Tibial artery (tissue), 4 donors: ENCODE results near the gene EXO1.
"Not testable (repeated sequence)": the region's sequence is repeated elsewhere in the genome, so short reads cannot be mapped to it uniquely, and the experiment has no call there.

Experiments used
- DNase-seq, 2 donors: peaks; one replicate each; pipeline ENCODE4 v3.0.0-alpha.2; 2019
- H3K27ac ChIP-seq, 2 donors: fragments of 200-600 bp; sonication (generic) in 1 of 2; 1 replicate in 1 of 2; 2 replicates in 1 of 2; pipeline ENCODE4 v1.5.1; 2018 to 2019; ENCODE audit warnings: mild to moderate bottlenecking in 1 of 2
- H3K27me3 ChIP-seq, 2 donors: fragments of 200-600 bp; sonication (generic) in 1 of 2; one replicate each; pipeline versions ENCODE4 v1.5.1 to v1.6.0; 2016 to 2019
- H3K36me3 ChIP-seq, 3 donors: fragments of 200-600 bp; sonication (generic) in 2 of 3; one replicate each; pipeline ENCODE4 v1.5.1; 2016 to 2019; ENCODE audit warnings: mild to moderate bottlenecking in 2 of 3
- H3K4me1 ChIP-seq, 4 donors: fragments of 200-600 bp; sonication (generic) in 2 of 4; 1 replicate in 3 of 4; 2 replicates in 1 of 4; pipeline ENCODE4 v1.5.1; 2016 to 2019
- H3K4me3 ChIP-seq, 2 donors: fragments of 200-600 bp; sonication (generic) in 1 of 2; 1 replicate in 1 of 2; 2 replicates in 1 of 2; pipeline ENCODE4 v1.5.1; 2018 to 2019; ENCODE audit warnings: mild to moderate bottlenecking in 2 of 2
- H3K9me3 ChIP-seq, 3 donors: fragments of 200-600 bp; sonication (generic) in 1 of 3; one replicate each; pipeline ENCODE4 v1.5.1; 2016 to 2019
- CTCF ChIP-seq, 2 experiments: fragments of 200-600 bp in 1 of 2; fragments of 450-650 bp in 1 of 2; IDR thresholded peaks; one replicate each; pipeline ENCODE4 v1.5.1; 2017 to 2019; ENCODE audit warnings: antibody characterized with exemption in 2 of 2, mild to moderate bottlenecking in 1 of 2, moderate library complexity in 1 of 2
- intact Hi-C: fragments of 100-400 bp; cut with DNase I; formaldehyde crosslinking; loops from one replicate; pipeline ENCODE4 v1.15.0; 2023; ENCODE audit warnings: low total_unique reads

EXO1 gene

GRCh38 chr1:241847796-241848685 lies at the start of gene EXO1:
TSS of gene EXO1 (plus strand) at chr1:241848204. CDS start at chr1:241850426, 2,222 bp downstream.
- Histone ChIP-seq H3K27me3 (no peaks in the 10 kb centered on the region), H3K27ac (peak within 1 kb of the TSS; percentile 97), H3K4me3 (peak within 1 kb of the TSS; percentile 72 to 90), H3K36me3 (no peaks in the 10 kb centered on the region), H3K9me3 (no peaks in the 10 kb centered on the region), H3K4me1 (peaks cover 0 to 10% (median 6%) of the 10 kb centered on the region in 4 donors)
- intact Hi-C loops, result loop anchor here (5.0 kb wide), 1 partner anchor 321 kb away; no protein-coding TSS in a partner anchor
- DNase-seq, result peak; percentile 87 to 90
- TF ChIP-seq CTCF (IDR thresholded peaks at IDR 0.05), result peak in 1 of 2 experiments; percentile 8

GRCh38 chr1:241799416-241799815 lies 48.6 kb upstream of the EXO1 start:
- no peak for TF ChIP-seq CTCF (IDR thresholded peaks at IDR 0.05)
- no peaks in the 10 kb centered on the region for H3K4me1 ChIP-seq
- H3K4me3 ChIP-seq, result no peak overlapping the region
- no peak overlapping the region for H3K27ac ChIP-seq
- no peaks in the 10 kb centered on the region for H3K36me3 ChIP-seq
- intact Hi-C loops, result no loop called here
- H3K9me3 ChIP-seq, result no peaks in the 10 kb centered on the region
- DNase-seq, result no peak
- H3K27me3 ChIP-seq, result no peaks in the 10 kb centered on the region

- H3K4me1 ChIP-seq, result no peaks in the 10 kb centered on the region
- no peak overlapping the region for H3K27ac ChIP-seq
- no peaks in the 10 kb centered on the region for H3K36me3 ChIP-seq
- no peak overlapping the region for H3K4me3 ChIP-seq
- TF ChIP-seq CTCF (IDR thresholded peaks at IDR 0.05), result no peak
- intact Hi-C loops, result no loop called here
- no peaks in the 10 kb centered on the region for H3K9me3 ChIP-seq
- H3K27me3 ChIP-seq, result no peaks in the 10 kb centered on the region
- no peak for DNase-seq
Observed at GRCh38 chr1:241800640-241801039, 47.4 kb upstream of the EXO1 start.

- no peaks in the 10 kb centered on the region for H3K36me3 ChIP-seq
- no peak for TF ChIP-seq CTCF (IDR thresholded peaks at IDR 0.05)
Observed at GRCh38 chr1:241802863-241803262, 45.1 kb upstream of the EXO1 start.

GRCh38 chr1:241804706-241805105 lies 43.3 kb upstream of the EXO1 start:
- DNase-seq, intact Hi-C loops, H3K27me3 ChIP-seq, H3K36me3 ChIP-seq, H3K4me3 ChIP-seq, H3K27ac ChIP-seq, H3K9me3 ChIP-seq, H3K4me1 ChIP-seq: not testable (repeated sequence)

More at GRCh38 chr1:241802863-241803262, 45.1 kb upstream of the EXO1 start:
- no peaks in the 10 kb centered on the region for H3K9me3 ChIP-seq
- no peak overlapping the region for H3K27ac ChIP-seq
- no peaks in the 10 kb centered on the region for H3K4me1 ChIP-seq
- intact Hi-C loops, result no loop called here
- DNase-seq, result no peak
- H3K27me3 ChIP-seq, result no peaks in the 10 kb centered on the region
- no peak overlapping the region for H3K4me3 ChIP-seq

GRCh38 chr1:241808265-241808664 lies 39.7 kb upstream of the EXO1 start:
- TF ChIP-seq CTCF (IDR thresholded peaks at IDR 0.05), result no peak
- DNase-seq, result no peak
- no peaks in the 10 kb centered on the region for H3K27me3 ChIP-seq
- H3K36me3 ChIP-seq, result no peaks in the 10 kb centered on the region
- H3K9me3 ChIP-seq, result no peaks in the 10 kb centered on the region
- no peaks in the 10 kb centered on the region for H3K4me1 ChIP-seq
- no peak overlapping the region for H3K27ac ChIP-seq
- no peak overlapping the region for H3K4me3 ChIP-seq
- intact Hi-C loops, result no loop called here
